Neuronal stem cell (in vitro differentiated cells): ENCODE measurements around the gene NIPAL4.

ENCODE experiments used
- DNase-seq: peaks from one replicate; pipeline ENCODE4 v3.0.0-alpha.2; 2013; ENCODE audit warnings: low spot score
- H2AFZ ChIP-seq: one replicate; pipeline ENCODE4 v1.6.1; 2013; ENCODE audit warnings: mild to moderate bottlenecking, low read length, inconsistent platforms
- H2AK5ac ChIP-seq: 2 replicates; pipeline ENCODE4 v1.6.1; 2013; ENCODE audit warnings: low read depth, mild to moderate bottlenecking, inconsistent platforms, low read length, moderate library complexity, mixed read lengths
- H2BK120ac ChIP-seq: 2 replicates; pipeline ENCODE4 v1.6.1; 2013; ENCODE audit warnings: low read depth, mild to moderate bottlenecking, inconsistent platforms, low read length, moderate library complexity, mixed read lengths
- H2BK12ac ChIP-seq: one replicate; pipeline ENCODE4 v1.6.1; 2013; ENCODE audit warnings: low read length, inconsistent platforms
- H2BK15ac ChIP-seq: 2 replicates; pipeline ENCODE4 v1.6.1; 2013; ENCODE audit warnings: mild to moderate bottlenecking, low read length, inconsistent platforms, mixed read lengths
- H2BK5ac ChIP-seq: one replicate; pipeline ENCODE4 v1.6.1; 2013; ENCODE audit warnings: inconsistent platforms, mild to moderate bottlenecking, low read length, moderate library complexity
- H3K14ac ChIP-seq: one replicate; pipeline ENCODE4 v1.6.1; 2013; ENCODE audit warnings: low read length, inconsistent platforms
- H3K18ac ChIP-seq: 2 replicates; pipeline ENCODE4 v1.6.1; 2013; ENCODE audit warnings: low read length, inconsistent platforms
- H3K23ac ChIP-seq: 2 replicates; pipeline ENCODE4 v1.6.1; 2013; ENCODE audit warnings: low read depth, mild to moderate bottlenecking, mixed read lengths, low read length, inconsistent platforms; ENCODE audit not compliant: poor library complexity
- H3K27ac ChIP-seq: replicated peaks from 3 replicates; pipeline ENCODE4 v1.5.1; 2013; ENCODE audit warnings: low read length, inconsistent platforms
- H3K27me3 ChIP-seq, 3 experiments: 2 replicates each; pipeline ENCODE4 v1.6.1; 2013; ENCODE audit warnings: low read length in 3 of 3, mild to moderate bottlenecking in 2 of 3, inconsistent platforms in 1 of 3, low read depth in 1 of 3, mixed read lengths in 1 of 3, moderate library complexity in 1 of 3; ENCODE audit not compliant: control insufficient read depth in 3 of 3, insufficient read depth in 3 of 3
- H3K36me3 ChIP-seq, 2 donors: replicated peaks in 1 of 2; 2 replicates each; pipeline ENCODE4 v1.6.1; 2013; ENCODE audit warnings: low read length in 2 of 2; ENCODE audit not compliant: control insufficient read depth in 2 of 2, insufficient read depth in 2 of 2
- H3K4ac ChIP-seq: 2 replicates; pipeline ENCODE4 v1.6.1; 2013; ENCODE audit warnings: inconsistent platforms, mild to moderate bottlenecking, low read length, moderate library complexity
- H3K4me1 ChIP-seq, 2 donors: 1 replicate in 1 of 2; 2 replicates in 1 of 2; pipeline ENCODE4 v1.6.1; 2013; ENCODE audit warnings: low read length in 2 of 2, low read depth in 1 of 2; ENCODE audit not compliant: control insufficient read depth in 2 of 2, insufficient read depth in 1 of 2
- H3K4me2 ChIP-seq: one replicate; pipeline ENCODE4 v1.6.1; 2013; ENCODE audit warnings: mild to moderate bottlenecking, low read length, inconsistent platforms; ENCODE audit not compliant: insufficient read depth, poor library complexity, severe bottlenecking
- H3K4me3 ChIP-seq, 2 donors: 2 replicates each; pipeline ENCODE4 v1.5.1; 2013; ENCODE audit warnings: low read length in 2 of 2, mild to moderate bottlenecking in 2 of 2, inconsistent platforms in 1 of 2, moderate library complexity in 1 of 2
- H3K79me1 ChIP-seq: one replicate; pipeline ENCODE4 v1.6.1; 2013; ENCODE audit warnings: low read depth, mild to moderate bottlenecking, inconsistent platforms, low read length, moderate library complexity
- H3K9ac ChIP-seq: one replicate; pipeline ENCODE4 v1.6.1; 2013; ENCODE audit warnings: mild to moderate bottlenecking, low read depth, low read length, inconsistent platforms; ENCODE audit not compliant: poor library complexity
- H3K9me3 ChIP-seq, 2 donors: replicated peaks in 1 of 2; 2 replicates each; pipeline versions ENCODE3 to v1.6.1; 2013; ENCODE audit warnings: low read length in 2 of 2, mild to moderate bottlenecking in 2 of 2, inconsistent platforms in 1 of 2, low read depth in 1 of 2, mixed read lengths in 1 of 2, moderate library complexity in 1 of 2; ENCODE audit not compliant: control insufficient read depth in 2 of 2, insufficient read depth in 1 of 2
- H4K8ac ChIP-seq: one replicate; pipeline ENCODE4 v1.6.1; 2013; ENCODE audit warnings: low read depth, mild to moderate bottlenecking, inconsistent platforms, low read length, moderate library complexity
- H4K91ac ChIP-seq: one replicate; pipeline ENCODE4 v1.6.1; 2013; ENCODE audit warnings: low read length, low read depth, mild to moderate bottlenecking, inconsistent platforms; ENCODE audit not compliant: poor library complexity
- WGBS, 2 donors: extraction: QIAGEN DNeasy Blood & Tissue Kit; methylation state at CpG; one replicate each; pipeline ENCODE4 v1.1.7; 2013; ENCODE audit warnings: missing lambda C conversion rate in 2 of 2, mixed read lengths in 1 of 2; ENCODE audit not compliant: insufficient read length in 2 of 2, insufficient replicate concordance in 1 of 2; ENCODE audit errors: extremely low coverage in 2 of 2; 5-methylcytosine and 5-hydroxymethylcytosine counted together

The NIPAL4 gene

DNA sequence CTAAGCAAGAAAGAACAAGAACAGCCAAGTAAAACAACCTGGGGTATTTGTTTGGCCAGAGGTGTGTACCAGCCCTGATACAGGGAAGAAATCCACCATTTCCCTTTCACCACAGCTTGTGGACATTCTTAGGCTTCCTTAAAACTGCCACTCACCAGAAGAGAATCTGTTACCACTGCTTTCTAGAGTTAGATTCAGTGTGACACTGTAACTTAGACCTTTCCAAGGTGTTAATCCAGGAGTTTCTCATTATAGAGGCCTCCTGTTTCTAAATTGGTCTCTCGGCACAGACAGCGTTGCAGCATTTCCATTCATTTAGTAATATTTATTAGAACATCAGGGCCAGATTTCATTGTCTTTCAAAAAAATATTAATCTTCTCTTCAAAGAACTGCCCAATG lies 55.0 kb downstream of the NIPAL4 start:
- no peak overlapping the region for H2BK15ac ChIP-seq
- WGBS, 2 donors = no CpG with 5 or more reads among the region's 2 CpGs
- H3K23ac ChIP-seq = no peak overlapping the region
- no peak overlapping the region for H3K18ac ChIP-seq
- H2BK12ac ChIP-seq = no peak overlapping the region
- H4K91ac ChIP-seq = no peak overlapping the region
- no peaks in the 10 kb centered on the region for H3K27me3 ChIP-seq
- H2AK5ac ChIP-seq = no peak overlapping the region
- no peaks in the 10 kb centered on the region for H3K9me3 ChIP-seq
- no peak overlapping the region for H3K4me2 ChIP-seq
- H3K27ac ChIP-seq = no peak overlapping the region
- no peak overlapping the region for H3K14ac ChIP-seq
- no peaks in the 10 kb centered on the region for H3K79me1 ChIP-seq
- no peak overlapping the region for H2BK5ac ChIP-seq
- H3K4ac ChIP-seq = no peak overlapping the region
- H4K8ac ChIP-seq = no peak overlapping the region
- H3K4me1 ChIP-seq = peaks cover 0 to 2% of the 10 kb centered on the region in 2 donors
- H3K4me3 ChIP-seq = no peak overlapping the region
- H2AFZ ChIP-seq = no peak overlapping the region
- H3K36me3 ChIP-seq = peaks cover 0 to 9% of the 10 kb centered on the region in 2 donors
- no peak overlapping the region for H2BK120ac ChIP-seq
- no peak overlapping the region for H3K9ac ChIP-seq
- DNase-seq = no peak

DNA sequence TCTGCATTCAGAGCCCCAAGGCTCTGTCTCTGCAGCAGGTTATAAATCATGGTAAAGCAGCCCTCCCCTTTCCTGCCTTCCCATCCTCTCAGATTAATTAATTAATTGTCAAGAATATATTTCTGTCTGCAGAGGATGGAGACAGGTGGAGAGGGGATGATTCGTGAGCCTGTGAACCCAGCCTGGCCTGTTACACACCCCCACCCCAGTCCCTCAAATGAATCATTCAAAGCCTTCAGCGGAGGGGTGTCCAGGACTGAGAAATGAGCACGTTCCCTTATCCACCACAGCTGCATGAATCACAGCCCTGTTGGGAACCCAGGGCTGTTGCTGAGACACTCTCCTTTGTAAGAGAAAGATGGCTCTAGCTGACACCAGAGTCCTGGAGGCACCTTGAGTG lies 56.0 kb downstream of the NIPAL4 start:
- Histone ChIP-seq H3K36me3 (peaks cover 0 to 10% of the 10 kb centered on the region in 2 donors), H3K27ac (peak overlapping the region; percentile 7)

DNA sequence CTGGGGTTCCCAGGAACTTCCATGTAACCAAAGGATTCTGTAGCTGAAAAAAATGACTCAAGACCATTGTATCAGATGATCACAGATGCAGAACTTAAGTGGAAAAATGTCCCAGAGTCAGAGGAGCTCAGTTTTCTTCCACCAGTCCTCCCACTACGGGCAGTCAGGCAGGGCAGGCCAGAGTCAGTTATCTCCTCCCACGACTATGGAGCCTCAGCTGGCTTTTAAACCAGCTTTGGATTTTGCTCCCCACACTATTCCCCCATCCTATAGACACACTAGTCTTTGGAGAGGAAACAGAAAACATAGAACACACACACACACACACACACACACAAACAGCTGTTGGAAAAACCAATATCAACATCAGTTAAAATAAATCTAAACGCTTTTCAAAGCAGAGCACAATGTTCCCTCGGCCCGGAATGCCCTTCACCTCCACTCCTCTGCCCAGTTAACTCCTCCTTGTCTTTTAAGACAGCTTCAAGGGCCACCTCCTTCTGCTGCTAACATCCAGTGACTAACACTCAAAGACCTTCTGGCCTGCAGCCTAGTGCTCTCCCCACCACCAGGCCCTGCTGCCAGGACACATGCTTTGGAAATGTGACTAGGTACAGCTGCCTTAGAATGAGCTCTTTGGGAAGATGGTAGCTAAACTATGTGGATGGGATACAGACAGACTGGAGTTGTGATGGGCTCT lies 56.8 kb downstream of the NIPAL4 start:
- peaks cover 0 to 2% of the 10 kb centered on the region in 2 donors for H3K4me1 ChIP-seq
- H3K27ac ChIP-seq = no peak overlapping the region

More for the DNA sequence above, 56.0 kb downstream of the NIPAL4 start:
- H2BK15ac ChIP-seq = no peak overlapping the region
- no peak overlapping the region for H4K8ac ChIP-seq
- H3K4ac ChIP-seq = no peak overlapping the region
- WGBS, 2 donors = no CpG with 5 or more reads among the region's 3 CpGs
- no peak for DNase-seq
- no peaks in the 10 kb centered on the region for H3K79me1 ChIP-seq
- no peak overlapping the region for H3K23ac ChIP-seq
- no peak overlapping the region for H3K9ac ChIP-seq
- no peak overlapping the region for H2AFZ ChIP-seq
- H2BK5ac ChIP-seq = no peak overlapping the region
- no peak overlapping the region for H2BK12ac ChIP-seq
- H3K18ac ChIP-seq = no peak overlapping the region
- H3K4me2 ChIP-seq = no peak overlapping the region
- H3K27me3 ChIP-seq = no peaks in the 10 kb centered on the region
- no peak overlapping the region for H3K14ac ChIP-seq
- no peak overlapping the region for H4K91ac ChIP-seq
- no peaks in the 10 kb centered on the region for H3K9me3 ChIP-seq
- H3K4me1 ChIP-seq = peaks cover 0 to 2% of the 10 kb centered on the region in 2 donors
- H2BK120ac ChIP-seq = no peak overlapping the region
- no peak overlapping the region for H2AK5ac ChIP-seq
- H3K4me3 ChIP-seq = no peak overlapping the region

DNA sequence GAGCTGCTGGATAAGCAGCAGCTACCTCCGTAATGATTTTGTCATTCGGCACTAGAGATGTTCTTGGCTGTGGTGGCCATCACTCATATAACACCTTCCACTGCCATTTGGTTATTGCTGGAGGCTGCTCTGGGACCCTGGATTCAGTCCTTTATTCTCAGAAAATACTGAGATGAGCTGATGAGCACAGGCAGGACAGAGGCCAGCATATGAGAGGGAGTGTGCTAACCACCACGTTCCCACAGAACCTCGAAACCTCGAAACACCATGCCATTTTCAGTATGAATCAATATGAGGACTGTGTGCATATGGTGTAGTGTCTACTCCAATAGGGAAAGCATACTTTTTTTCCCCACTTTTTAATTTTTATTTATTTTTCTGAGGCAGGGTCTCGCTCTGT lies 59.0 kb downstream of the NIPAL4 start:
- Histone ChIP-seq H3K79me1 (no peaks in the 10 kb centered on the region), H4K91ac (no peak overlapping the region), H3K4me3 (no peak overlapping the region), H3K14ac (no peak overlapping the region), H3K18ac (no peak overlapping the region), H3K9ac (no peak overlapping the region), H2BK12ac (no peak overlapping the region), H3K23ac (no peak overlapping the region), H2BK15ac (no peak overlapping the region), H3K4me2 (no peak overlapping the region), H3K27me3 (no peaks in the 10 kb centered on the region), H2BK5ac (no peak overlapping the region), H3K27ac (no peak overlapping the region), H3K9me3 (no peaks in the 10 kb centered on the region), H3K4me1 (peaks cover 0 to 5% of the 10 kb centered on the region in 2 donors), H3K4ac (no peak overlapping the region), H2AFZ (no peak overlapping the region), H3K36me3 (peaks cover 0 to 1% of the 10 kb centered on the region in 2 donors), H2BK120ac (no peak overlapping the region), H2AK5ac (no peak overlapping the region), H4K8ac (no peak overlapping the region)
- WGBS, 2 donors = no CpG with 5 or more reads among the region's 6 CpGs
- no peak for DNase-seq

More for the DNA sequence above, 56.8 kb downstream of the NIPAL4 start:
- no peak overlapping the region for H3K9ac ChIP-seq
- no peak for DNase-seq
- H3K79me1 ChIP-seq = no peaks in the 10 kb centered on the region
- no peak overlapping the region for H4K8ac ChIP-seq
- no peak overlapping the region for H2BK120ac ChIP-seq
- no peak overlapping the region for H2AFZ ChIP-seq
- no peak overlapping the region for H2BK12ac ChIP-seq
- no peak overlapping the region for H3K4me2 ChIP-seq
- H3K18ac ChIP-seq = no peak overlapping the region
- H3K23ac ChIP-seq = peak overlapping the region; percentile 56
- H3K4ac ChIP-seq = no peak overlapping the region
- H4K91ac ChIP-seq = no peak overlapping the region
- H2AK5ac ChIP-seq = no peak overlapping the region
- H3K36me3 ChIP-seq = peaks cover 0 to 10% of the 10 kb centered on the region in 2 donors
- no peak overlapping the region for H3K4me3 ChIP-seq
- no peak overlapping the region for H3K14ac ChIP-seq
- no peaks in the 10 kb centered on the region for H3K27me3 ChIP-seq
- H3K9me3 ChIP-seq = no peaks in the 10 kb centered on the region
- WGBS, 2 donors = no CpG with 5 or more reads among the region's 5 CpGs
- no peak overlapping the region for H2BK15ac ChIP-seq
- H2BK5ac ChIP-seq = no peak overlapping the region
